ENCODE measurements around the gene VPS26A. TPM values are rescaled to one million over a fixed set of nuclear protein-coding genes. Genes with fewer than 3 reads are reported as not detected.
A peak's percentile ranks its signal among the peaks of the same experiment; 100 is the strongest.

The VPS26A gene
- total RNA-seq, 1 donor from 2014 or later, result 33.6 TPM

DNA sequence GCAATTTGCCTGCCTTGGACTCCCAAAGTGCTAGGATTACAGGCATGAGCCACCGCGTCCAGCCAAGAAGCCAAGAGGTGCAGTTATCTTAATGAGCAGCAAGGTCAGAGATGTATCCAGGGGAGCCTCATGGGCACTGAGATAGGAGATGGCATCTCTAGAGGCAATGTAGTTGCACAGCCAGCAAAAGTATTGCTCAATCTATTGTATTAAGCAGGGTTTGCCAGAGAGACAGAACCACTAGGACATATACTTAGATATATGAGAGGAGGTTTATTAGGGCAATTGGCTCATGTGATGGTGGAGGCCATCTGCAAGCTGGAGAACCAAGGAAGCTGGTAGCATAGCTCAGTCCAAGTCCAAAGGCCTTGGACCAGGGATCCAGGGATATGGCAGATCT is 16.3 kb upstream of the VPS26A start:
- no peaks in the 10 kb centered on the region for H3K27me3 ChIP-seq
- intact Hi-C loops (cut with DNase I), result no loop called here
- no peak overlapping the region for H3K4me3 ChIP-seq
- TF ChIP-seq CTCF (IDR thresholded peaks at IDR 0.05), result no peak
- no peak for TF ChIP-seq POLR2AphosphoS5 (IDR thresholded peaks at IDR 0.05; ENCODE audit: insufficient read depth in 1 of 2, low read depth in 1 of 2)
- DNase-seq (ENCODE audit: extremely low spot score in 2 of 2), result no peak
- H3K9me3 ChIP-seq, result no peaks in the 10 kb centered on the region
- no peaks in the 10 kb centered on the region for H3K36me3 ChIP-seq
- no peaks in the 10 kb centered on the region for H3K4me1 ChIP-seq
- H3K27ac ChIP-seq, result no peak overlapping the region

- DNase-seq (ENCODE audit: extremely low spot score in 2 of 2), result no peak
- Histone ChIP-seq H3K27ac (no peak overlapping the region), H3K4me3 (no peak overlapping the region), H3K9me3 (no peaks in the 10 kb centered on the region), H3K27me3 (no peaks in the 10 kb centered on the region), H3K36me3 (no peaks in the 10 kb centered on the region), H3K4me1 (peaks cover 7% of the 10 kb centered on the region)
- intact Hi-C loops (cut with DNase I), result no loop called here
- no peak for TF ChIP-seq POLR2AphosphoS5 (IDR thresholded peaks at IDR 0.05; ENCODE audit: insufficient read depth in 1 of 2, low read depth in 1 of 2)
- TF ChIP-seq CTCF (IDR thresholded peaks at IDR 0.05), result no peak
- no peak for TF ChIP-seq POLR2A (IDR thresholded peaks at IDR 0.05)
Observed at GRCh38 chr10:69119896-69120295, 4.1 kb upstream of the VPS26A start.

DNA sequence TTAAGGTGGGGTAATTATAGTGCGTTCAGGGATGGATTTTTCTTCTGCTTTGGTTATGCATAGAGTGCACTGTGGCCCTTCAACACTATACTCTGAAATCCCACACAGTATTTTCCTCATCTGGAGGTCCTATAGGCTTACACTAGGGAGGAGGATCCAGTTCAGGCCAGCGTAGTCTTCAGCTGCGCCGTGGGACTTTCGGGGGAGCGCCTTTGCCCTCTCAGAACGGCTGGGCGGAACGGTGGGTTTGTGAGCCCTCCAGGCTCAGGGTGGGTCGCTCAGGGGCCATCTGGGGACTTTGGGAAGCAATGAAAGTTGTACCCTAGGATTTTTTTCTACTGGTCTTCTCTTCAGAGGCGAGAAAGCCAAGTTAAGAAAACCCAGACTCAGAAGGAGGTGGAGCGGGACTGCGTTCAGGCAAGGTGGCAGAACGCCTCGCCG is 652 bp upstream of the VPS26A start:
- no peaks in the 10 kb centered on the region for H3K27me3 ChIP-seq
- H3K36me3 ChIP-seq, result no peaks in the 10 kb centered on the region
- peaks cover 23% of the 10 kb centered on the region for H3K4me1 ChIP-seq
- no peaks in the 10 kb centered on the region for H3K9me3 ChIP-seq
- intact Hi-C loops (cut with DNase I), result no loop called here
- TF ChIP-seq CTCF (IDR thresholded peaks at IDR 0.05), result no peak
- TF ChIP-seq POLR2A (IDR thresholded peaks at IDR 0.05), result no peak
- no peak for TF ChIP-seq POLR2AphosphoS5 (IDR thresholded peaks at IDR 0.05; ENCODE audit: insufficient read depth in 1 of 2, low read depth in 1 of 2)
- DNase-seq (ENCODE audit: extremely low spot score in 2 of 2), result no peak
- peak overlapping the region; percentile 96 for H3K27ac ChIP-seq
- H3K4me3 ChIP-seq, result peak overlapping the region; percentile 65 to 97

GRCh38 chr10:69124563-69125268 is 738 bp downstream of the VPS26A start:
- H3K36me3 ChIP-seq, result no peaks in the 10 kb centered on the region
- no peaks in the 10 kb centered on the region for H3K9me3 ChIP-seq
- intact Hi-C loops (cut with DNase I), result no loop called here
- H3K4me3 ChIP-seq, result peak overlapping the region; percentile 65 to 97
- no peaks in the 10 kb centered on the region for H3K27me3 ChIP-seq
- TF ChIP-seq CTCF (IDR thresholded peaks at IDR 0.05), result no peak
- no peak for TF ChIP-seq POLR2A (IDR thresholded peaks at IDR 0.05)
- no peak for TF ChIP-seq POLR2AphosphoS5 (IDR thresholded peaks at IDR 0.05; ENCODE audit: insufficient read depth in 1 of 2, low read depth in 1 of 2)
- H3K27ac ChIP-seq, result peak overlapping the region; percentile 96
- peaks cover 30% of the 10 kb centered on the region for H3K4me1 ChIP-seq
- no peak for DNase-seq (ENCODE audit: extremely low spot score in 2 of 2)

DNA sequence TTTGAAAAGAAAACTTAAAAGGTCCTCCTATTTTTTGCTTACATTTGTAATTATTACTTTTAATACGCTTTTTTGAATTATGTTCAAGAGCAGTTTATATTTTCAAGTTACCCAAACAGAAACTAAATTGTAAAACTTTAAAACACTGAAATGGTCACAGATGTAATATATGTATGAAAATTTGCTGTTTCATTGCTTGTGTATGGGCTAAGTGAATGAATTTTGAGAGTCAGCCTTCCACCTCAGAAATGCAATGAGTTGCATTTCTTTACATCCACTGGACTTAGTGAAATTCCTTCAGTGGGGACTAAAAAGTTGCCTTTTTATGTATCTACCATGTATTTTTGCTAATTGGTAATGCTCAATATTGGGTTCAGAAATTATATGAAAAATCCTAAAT is 1.6 kb downstream of the VPS26A start:
- no peak for DNase-seq (ENCODE audit: extremely low spot score in 2 of 2)
- H3K27ac ChIP-seq, result peak overlapping the region; percentile 96
- H3K27me3 ChIP-seq, result no peaks in the 10 kb centered on the region
- peaks cover 36% of the 10 kb centered on the region for H3K4me1 ChIP-seq
- no peaks in the 10 kb centered on the region for H3K9me3 ChIP-seq
- intact Hi-C loops (cut with DNase I), result no loop called here
- H3K4me3 ChIP-seq, result peak overlapping the region; percentile 65 to 97
- no peaks in the 10 kb centered on the region for H3K36me3 ChIP-seq
- TF ChIP-seq POLR2AphosphoS5 (IDR thresholded peaks at IDR 0.05; ENCODE audit: insufficient read depth in 1 of 2, low read depth in 1 of 2), result no peak
- TF ChIP-seq POLR2A (IDR thresholded peaks at IDR 0.05), result no peak
- no peak for TF ChIP-seq CTCF (IDR thresholded peaks at IDR 0.05)

Measured in vagina (tissue), 2 donors.